Dedifferentiated amniotic fluid mesenchymal stem cell (primary cell): ENCODE data around the gene EFCAB14.
"Not testable (repeated sequence)": the region's sequence is repeated elsewhere in the genome, so short reads cannot be mapped to it uniquely, and the experiment has no call there.

ENCODE experiments used
- DNase-seq: peaks from one replicate; pipeline ENCODE4 v3.0.0-alpha.2; 2016; ENCODE audit errors: extremely low spot score

Gene EFCAB14

DNA sequence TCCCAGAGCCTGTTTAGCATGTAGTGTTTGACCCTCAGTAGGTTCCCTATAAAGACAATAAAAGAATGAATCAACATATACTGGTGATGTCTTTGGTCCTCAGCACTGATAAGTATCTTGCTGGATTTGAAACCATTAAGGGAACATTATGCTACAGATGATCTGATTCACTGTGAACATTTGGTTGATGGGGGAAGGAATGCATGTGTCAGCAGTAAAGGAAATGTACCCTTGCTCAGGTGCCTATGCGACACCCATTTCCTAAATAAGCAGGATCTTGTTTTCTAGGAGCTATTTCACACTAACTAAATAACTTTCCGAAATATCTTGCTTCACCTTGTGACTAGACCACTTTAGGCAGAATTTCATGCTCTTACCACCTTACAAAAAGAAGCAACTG lies 34.2 kb downstream of the EFCAB14 start:
- DNase-seq, result no peak

DNA sequence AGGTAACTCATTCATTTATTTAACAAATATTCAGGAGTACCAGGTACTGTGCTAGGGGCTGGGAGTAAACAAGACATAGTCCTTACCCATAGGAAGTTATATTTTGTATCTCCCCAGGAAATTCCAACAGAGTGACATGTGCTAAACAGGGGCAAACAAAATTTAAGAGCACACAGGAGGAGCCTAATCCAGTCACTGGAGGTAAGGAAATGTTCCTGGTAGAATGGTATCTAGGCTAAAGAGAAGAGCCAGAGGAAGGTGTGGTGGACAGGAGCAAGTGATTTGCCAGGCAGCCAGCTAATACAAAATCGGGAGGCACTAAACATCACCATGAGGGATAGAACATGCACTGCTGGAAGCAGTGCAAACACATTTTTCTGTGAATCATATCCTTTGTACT lies 36.9 kb downstream of the EFCAB14 start:
- no peak for DNase-seq

DNA sequence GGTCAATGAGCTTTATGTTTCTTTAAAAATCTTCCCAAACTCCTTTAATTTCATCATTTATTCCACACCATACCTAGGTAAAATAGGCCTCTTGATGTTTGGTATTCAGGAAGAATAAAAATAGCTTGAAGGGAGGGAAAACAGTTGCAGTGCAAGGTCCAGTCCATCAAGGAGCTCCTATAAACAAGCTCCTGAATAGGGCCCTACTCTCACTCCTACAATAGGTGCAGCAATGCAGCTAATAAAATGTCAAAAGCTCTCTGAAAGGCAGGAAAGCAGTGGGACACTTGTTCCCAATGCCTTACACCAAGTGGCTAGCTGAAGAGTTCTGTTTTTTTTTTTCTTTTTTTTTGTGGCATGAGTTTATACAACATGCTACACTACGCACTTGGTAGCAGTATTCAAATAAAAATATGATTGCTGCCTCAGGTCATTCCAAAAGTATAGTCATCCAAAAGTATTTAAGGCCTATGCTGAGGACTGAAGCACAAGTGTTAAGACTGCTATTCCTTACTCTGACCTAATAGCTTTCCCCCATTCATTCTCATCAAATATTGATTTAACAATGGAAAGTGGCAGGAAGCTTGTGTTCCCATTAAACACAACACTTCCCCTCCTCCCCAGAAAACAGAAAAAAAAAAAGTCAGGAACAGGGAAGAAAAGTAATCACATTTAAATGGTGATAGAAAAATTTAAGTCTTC lies 37.4 kb downstream of the EFCAB14 start:
- no peak for DNase-seq

DNA sequence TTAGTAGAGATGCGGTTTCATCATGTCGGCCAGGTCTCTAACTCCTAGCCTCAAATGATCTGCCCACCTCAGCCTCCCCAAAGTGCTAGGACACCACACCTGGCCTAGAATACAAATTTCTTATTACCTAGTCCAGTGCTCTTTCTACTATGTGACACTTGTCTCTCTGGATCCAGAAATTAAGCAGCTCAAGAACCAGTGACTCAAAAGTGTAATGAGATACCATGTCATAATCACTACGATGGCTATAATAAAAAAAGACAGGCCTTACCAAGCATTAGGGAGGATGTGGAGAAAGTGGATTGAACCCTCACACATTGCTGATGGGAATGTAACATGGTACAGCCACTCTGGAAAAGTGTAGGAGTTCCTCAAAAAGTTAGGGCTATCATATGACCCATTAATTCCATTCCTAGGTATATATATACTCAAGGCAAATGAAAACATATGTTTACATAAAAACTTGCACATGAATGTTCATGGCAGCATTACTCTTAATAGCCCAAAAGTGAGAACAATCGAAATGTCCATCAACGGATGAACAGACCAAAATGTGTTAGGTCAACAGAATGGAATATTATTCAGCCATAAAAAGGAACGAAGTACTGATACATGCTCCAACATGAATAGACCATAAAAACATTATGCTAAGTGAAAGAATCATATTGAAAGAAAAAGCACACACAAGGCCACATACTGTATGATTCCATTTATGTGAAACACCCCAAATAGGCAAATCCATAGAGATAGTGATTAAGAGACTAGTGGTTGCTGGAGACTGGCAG lies 38.9 kb downstream of the EFCAB14 start:
- DNase-seq, result no peak

DNA sequence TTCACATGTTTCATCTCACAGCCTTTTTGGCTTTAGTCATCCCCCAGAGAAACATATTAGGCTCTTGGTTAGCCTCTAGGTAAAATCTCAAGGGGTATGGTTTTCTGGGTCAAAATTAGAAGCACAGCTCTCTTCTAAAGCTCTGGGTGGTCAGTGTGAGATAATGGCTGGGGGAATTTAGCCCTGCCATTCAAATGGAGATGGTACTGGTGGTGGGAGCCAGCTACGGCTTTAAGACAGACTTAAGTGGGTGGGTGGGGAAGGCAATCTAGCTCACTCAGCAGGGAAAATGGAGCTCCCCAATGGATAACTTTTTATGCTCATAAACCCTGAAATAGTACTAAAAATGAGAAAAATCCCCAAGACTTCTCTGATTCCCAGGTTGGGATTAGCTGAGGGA lies 41.6 kb downstream of the EFCAB14 start:
- no peak for DNase-seq

DNA sequence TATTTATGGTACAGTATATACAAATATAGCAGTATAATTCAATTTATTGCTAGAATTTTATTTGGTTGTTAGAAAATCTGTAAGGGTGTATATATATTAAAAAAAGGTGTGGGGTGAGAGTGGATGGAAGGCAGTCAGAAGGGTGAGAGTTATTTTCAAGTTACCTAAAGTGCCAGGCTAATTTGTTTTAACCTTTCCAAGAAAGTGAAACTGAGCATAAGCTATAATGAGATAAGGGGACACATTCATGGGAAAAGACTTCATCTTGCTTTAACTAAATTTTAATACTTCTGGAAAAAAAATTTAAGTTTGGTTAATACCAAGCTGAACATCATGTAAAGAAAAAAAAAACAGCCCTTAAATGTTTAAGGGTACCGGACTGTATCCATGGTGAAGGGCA lies 42.4 kb downstream of the EFCAB14 start:
- DNase-seq, result no peak

DNA sequence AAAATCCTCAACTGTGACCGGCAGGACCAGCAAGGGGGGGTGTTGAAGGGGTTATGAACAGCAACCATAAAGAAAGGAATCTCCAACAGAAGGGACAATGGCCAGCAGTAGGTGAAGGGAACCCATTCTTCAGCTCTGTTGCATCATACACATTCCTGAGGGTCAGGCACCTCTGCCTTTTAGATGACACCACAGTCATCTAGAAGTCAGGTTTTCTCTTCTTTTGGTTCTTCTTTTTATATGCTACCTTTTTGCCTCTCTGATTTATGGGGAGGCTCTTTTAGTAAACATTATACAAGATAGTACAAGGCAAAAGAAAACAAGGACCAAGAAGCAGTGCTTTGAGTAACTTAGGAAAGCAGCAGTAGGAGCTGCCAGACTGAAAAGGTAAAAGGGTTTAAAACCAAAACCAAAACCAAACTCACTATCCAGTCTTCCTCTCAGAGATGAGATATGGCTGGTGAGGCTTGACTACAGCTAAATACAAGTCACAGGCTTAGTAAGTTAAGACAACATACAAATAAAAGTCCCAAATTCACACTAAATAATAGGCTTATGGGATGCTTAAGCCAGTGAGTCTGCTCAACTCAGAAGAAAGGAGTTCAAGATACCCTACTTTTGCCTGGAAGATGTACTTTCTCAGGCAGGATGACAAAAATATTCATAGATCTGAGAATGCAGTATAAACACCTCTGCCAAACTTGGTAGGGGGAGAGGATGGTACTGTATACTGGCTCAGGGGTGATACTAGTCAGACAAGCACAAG lies 43.2 kb downstream of the EFCAB14 start:
- DNase-seq, result no peak

DNA sequence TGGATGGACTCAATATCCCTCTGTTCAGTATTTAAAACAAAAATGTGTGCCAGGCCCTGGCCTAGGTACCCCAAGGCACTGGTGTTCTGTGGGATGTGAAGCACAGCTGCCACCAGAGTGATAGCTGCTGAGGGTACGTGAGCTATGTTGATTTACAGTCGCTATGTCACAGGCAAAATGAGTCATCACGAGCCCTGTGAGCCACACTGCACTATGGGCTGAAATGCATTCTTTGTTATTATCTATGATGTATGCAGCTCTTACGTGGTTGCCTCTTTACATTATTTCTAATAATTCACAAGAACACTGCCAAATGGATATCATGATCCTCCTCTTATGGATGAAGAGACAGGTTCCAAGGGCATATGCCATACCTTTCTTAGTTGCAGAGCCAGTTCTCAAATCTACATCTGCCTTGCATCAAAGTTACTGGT lies 45.1 kb downstream of the EFCAB14 start:
- no peak for DNase-seq

DNA sequence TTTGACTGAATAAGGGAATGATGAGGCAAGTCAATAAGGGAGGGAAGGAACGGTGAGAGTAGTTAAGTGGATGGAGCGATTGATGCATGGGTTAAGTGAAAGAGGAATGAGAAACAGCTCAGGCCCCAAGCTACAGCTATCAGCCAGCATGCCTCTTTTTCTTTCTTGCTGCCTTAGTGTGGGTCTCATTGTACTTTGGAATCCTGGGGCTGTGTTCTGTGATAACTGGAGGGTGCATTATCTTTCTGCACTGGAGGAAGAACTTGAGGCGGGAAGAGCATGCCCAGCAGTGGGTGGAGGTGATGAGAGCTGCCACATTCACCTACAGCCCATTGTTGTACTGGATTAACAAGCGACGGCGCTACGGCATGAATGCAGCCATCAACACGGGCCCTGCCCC lies 46.2 kb downstream of the EFCAB14 start:
- no peak for DNase-seq

DNA sequence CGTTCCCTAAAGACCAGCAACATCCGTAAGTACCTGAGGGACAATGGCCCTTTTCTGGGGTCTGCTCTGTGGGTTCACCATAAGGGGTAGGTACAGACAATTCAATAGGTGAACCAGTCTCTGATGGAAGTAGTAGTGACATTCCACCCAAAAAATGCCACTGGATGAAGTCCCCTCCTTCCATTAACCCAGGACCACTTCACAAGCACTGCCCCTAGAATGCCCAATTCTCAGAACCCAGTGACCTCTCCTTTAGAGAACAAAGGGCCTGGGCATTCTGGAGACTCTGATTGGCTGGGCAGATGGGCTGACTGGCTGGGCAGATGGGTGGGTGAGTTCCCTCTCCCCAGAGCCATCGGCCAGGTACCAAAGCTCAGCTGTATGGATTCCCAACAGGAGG lies 47.4 kb downstream of the EFCAB14 start, which contains the start of gene TEX38:
TEX38 (plus strand) TSS at position 301 of the 400 bp plus-strand sequence; CDS start at position 382, 81 bp downstream.
- DNase-seq, result no peak

DNA sequence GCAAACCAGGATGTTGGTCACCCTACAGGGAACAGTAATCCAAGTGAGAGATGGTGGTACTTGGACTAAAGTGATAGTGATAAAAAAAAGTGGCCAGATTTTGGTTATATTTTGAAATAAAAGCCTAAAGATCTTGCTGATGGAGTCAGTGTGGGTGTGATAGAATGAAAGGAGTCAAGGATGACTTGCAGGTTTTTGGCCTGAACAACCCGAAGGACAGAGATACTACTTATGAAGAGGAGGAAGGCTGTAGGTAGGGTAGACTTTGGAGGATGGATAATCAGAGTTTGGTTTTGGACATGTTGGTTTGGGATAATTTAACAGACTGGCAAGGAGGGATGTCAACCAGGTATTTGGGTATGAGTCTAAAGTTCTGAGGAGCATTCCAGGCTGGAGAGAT lies 48.8 kb downstream of the EFCAB14 start:
- no peak for DNase-seq

DNA sequence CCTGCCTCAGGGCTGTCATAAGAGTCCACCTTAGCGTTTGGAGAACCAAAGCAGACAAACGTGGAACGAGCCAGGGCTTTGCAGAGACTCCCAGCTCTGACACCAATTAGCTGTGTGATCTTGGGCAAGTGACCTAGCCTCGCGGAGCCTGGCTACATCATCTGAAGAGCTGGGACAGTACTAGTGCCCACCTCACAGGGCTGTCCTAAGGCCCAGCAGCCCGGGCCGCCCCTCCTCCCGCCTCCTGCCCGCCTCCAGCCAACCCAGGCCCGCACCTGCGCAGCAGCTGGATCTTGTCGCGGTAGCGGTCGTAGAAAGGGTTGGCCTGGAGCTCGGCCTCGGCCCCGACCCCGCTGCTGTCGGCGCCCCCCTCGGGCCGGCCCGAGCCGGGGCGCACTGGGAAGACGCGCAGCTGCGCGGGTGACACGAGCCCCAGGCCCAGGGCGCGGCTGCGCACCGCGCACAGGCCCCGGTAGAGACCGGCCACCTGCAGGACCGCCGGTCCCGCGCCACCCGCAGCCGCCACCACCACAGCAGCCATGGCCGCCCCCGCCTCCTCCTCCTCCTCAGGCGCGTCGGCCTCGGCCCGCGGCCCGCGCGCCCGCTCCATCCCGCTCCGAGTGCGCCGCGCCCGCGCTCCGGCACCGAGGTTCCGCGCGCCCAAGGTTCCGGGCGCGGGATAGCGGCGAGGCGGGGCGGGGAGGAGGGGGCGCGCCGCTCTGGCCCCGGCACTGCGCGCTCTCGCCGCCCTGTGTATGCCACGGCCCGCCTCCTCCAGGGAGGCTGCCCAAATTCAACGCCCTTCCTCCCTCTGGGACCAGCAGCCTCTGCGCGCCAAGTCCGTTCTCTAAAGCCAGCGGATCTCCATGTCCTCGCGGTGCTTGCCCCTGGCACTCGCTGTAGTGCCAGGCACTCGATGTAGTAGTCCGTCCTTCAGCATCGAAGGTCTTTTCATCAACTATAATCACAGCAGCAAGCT lies 50.8 kb downstream of the EFCAB14 start, which contains the start of gene ATPAF1:
ATPAF1 (minus strand) TSS at position 583 of the 979 bp plus-strand sequence; CDS start at position 541, 42 bp downstream.
- peak; percentile 44 for DNase-seq

DNA sequence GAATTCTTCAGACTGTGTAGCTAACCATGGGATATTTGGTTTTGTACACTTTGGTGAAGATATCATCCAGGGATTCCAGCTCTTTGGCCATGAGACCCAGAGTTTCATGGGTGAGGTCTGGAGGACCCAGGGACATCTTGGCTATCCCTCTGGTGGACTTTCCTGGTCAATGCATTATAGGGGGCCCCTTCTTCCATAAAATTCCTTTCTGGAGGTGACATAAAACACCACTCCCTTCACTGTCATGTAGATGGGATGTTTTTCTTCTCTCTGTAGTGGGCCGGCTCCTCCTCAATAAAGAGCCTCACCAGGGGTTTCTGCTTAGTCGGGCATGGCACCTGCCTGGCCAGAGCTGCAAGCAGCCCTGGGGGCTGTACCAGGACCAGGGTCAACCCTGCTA lies 52.9 kb downstream of the EFCAB14 start:
- no peak for DNase-seq

DNA sequence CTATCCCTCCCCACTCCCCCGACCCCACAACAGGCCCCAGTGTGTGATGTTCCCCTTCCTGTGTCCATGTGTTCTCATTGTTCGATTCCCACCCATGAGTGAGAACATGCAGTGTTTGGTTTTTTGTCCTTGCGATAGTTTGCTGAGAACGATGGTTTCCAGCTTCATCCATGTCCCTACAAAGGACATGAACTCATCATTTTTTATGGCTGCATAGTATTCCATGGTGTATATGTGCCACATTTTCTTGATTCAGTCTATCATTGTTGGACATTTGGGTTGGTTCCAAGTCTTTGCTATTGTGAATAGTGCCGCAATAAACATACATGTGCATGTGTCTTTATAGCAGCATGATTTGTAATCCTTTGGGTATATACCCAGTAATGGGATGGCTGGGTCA lies 56.0 kb downstream of the EFCAB14 start:
- DNase-seq, result not testable (repeated sequence)

DNA sequence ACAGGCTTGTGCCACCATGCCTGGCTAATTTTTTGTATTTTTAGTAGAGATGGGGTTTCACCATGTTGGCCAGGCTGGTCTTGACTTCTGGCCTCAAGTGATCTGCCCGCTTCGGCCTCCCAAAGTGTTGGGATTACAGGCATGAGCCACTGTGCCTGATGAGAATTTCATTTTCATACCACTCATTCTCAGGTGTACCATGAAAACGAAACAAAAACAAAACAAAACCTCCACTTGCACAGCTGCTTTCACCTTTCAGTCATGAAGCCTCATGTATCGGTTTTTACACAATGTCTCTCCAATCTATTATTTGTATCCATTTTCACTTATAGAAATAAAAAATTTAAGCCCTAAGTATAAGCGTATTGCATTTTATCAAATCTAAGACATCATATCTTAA lies 58.8 kb downstream of the EFCAB14 start:
- not testable (repeated sequence) for DNase-seq

DNA sequence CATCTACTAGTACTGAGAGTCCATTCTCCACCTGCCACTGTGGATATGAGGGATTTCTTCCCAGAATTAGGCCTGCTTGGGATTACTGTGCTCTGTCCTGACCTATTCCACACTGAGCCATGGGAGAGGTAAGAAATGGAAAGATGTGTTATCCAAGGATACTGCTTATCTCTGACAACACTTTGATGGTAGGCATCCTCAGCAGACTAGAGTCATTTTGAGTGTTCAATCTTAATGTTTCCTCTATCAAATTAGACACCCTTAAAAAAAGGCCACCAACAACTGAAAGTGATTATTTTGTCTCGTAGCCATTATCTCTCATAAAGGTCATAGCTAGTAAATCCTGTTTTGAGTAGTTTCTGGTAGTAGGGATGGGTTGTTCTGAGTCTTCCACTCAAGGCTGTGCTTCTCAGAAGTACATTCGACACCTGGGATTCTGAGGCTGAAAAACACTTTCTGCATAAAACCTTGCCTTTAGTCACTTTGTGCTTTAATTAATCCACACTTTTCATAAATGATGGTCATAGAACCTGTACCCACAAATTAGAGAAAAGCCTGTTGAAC lies 59.5 kb downstream of the EFCAB14 start:
- no peak for DNase-seq

DNA sequence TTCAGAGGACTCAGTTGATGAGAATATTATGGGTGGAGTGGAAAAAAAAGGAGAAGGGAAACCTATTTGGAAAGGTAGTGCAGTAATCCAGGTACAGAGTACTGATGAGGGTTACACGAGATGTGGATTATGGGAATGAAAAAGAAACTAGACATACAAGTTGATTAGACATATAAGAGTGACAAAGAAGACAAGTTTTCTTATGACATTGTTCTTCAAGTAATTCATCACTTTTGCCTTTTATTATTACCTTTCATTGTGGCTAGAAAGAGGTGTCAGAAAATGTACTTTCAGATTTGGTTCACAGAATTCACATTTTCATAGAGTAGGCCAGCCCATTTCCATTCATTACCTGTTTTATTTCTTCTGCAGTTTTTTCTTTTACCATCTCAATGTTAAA lies 61.1 kb downstream of the EFCAB14 start:
- no peak for DNase-seq

DNA sequence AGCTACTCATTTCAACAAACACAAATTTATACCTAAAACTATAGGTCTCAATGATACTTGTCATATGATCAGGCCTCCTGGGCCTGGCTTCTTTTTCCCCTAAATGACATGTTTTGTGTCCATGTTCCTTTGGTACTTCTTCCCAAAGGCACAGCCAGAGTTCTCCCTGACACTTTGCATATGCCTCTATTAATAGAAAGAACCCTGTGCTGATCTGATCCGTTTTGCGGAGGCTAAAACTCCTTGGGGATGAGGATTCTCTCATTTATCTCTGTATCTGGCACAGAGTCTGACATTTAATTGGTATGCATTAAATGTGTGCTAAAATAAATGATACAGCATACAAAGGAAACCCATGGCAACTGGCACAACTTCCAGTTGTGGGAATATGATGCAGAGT lies 62.3 kb downstream of the EFCAB14 start:
- DNase-seq, result no peak

DNA sequence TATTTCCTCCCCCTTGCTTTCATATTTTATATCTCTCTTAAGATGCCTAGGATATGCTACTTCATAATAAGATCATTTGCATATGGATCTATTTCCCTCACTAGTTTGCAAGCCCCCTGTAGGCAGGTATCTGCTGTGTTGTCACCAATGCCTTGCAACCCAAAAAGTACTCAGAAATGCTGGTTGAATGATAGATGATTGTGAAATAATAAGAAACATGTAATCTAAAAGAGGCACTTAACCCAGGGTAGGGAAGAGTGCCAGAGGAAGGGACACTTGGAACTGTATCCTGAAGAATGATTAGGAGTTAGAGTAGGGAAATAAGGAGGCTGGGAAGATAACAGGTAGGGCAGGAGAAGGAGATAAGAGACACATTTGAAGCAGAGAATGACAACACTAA lies 63.1 kb downstream of the EFCAB14 start:
- DNase-seq, result no peak

DNA sequence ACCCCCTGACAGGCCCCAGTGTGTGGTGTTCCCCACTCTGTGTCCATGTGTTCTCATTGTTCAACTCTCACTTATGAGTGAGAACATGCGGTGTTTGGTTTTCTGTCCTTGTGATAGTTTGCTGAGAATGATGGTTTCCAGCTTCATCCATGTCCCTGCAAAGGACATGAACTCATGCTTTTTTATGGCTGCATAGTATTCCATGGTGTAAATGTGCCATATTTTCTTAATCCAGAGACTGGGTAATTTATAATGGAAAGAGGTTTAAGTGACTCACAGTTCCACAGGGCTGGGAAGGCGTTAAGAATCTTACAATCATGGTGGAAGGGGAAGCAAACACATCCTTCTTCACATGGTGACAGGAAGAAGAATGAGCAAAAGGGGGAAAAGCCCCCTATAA lies 64.2 kb downstream of the EFCAB14 start:
- DNase-seq, result not testable (repeated sequence)

DNA sequence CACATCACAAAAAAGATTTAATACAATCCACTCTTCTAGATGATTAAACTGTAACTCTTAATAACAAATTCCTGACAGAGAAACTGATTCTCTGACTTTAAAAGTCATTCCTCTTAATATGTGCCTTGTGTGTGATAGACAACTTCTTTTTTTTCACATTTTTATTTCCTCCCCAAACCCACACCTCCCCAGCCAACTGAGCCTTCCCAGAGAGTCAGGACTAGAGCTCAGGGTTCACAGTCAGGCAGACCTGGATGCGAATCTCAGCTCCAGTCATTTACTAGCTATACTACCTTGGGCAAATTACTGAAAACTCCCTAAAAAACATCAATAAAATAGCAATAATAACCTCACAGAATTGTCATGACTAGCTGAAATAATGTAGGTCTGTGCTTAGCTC lies 64.9 kb downstream of the EFCAB14 start:
- DNase-seq, result no peak
